ENCODE data around the gene NTRK1. TPM values are rescaled to one million over a fixed set of nuclear protein-coding genes. Genes with fewer than 3 reads are reported as not detected.

The NTRK1 gene
- total RNA-seq, 4 donors from 2014 or later: 0.20 to 2.6 (median 0.64) TPM; not detected in 1

DNA sequence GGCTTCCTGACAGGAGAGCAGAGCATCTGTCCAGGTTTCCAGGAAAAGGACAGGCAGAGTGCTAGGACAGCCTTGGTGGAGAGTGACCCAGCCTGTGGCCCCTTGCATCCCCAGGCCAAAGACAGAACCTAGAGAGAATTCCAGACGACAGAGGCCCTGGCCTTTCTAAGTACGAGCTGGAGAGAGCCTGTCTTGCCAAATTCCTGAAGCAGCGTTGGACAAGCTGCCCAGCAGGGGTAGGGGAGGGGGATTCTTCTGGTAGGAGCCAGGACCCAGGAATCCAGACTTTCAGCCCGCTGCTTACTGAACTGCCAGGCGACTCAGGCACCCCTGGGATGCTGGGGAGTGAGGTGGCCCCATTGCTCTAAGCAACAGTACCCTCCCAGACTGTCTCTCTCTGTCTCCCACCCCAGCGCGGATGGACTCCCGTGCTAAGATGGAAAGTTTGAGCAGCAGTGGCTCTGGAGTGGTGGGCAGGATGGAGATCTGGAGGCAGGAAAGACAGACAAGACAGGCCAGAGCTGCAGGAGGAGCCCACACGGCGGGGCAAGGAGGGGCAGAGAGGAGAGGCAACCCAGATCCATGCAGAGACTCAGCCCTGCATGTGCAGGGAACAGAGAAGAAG is 24.0 kb downstream of the NTRK1 start:
- in situ Hi-C loops (cut with MboI; ENCODE audit: low pct_ligation_motif_present in 1 of 4, low pct_unique_long_range_greater_than_20kb in 1 of 4, low sequenced_read_pairs in 3 of 4) (no loop called here), intact Hi-C loops (cut with DNase I; ENCODE audit: low total_unique reads) (no loop called here)
- no peak overlapping the region for H3K27ac ChIP-seq

GRCh38 chr1:156885314-156885713 is 24.6 kb downstream of the NTRK1 start:
- Histone ChIP-seq H3K4me3 (no peak overlapping the region), H3K27ac (no peak overlapping the region), H3K9me3 (no peaks in the 10 kb centered on the region), H3K27me3 (peaks cover 44% of the 10 kb centered on the region), H3K36me3 (no peaks in the 10 kb centered on the region), H3K4me1 (no peaks in the 10 kb centered on the region)
- TF ChIP-seq, protein P1, sequence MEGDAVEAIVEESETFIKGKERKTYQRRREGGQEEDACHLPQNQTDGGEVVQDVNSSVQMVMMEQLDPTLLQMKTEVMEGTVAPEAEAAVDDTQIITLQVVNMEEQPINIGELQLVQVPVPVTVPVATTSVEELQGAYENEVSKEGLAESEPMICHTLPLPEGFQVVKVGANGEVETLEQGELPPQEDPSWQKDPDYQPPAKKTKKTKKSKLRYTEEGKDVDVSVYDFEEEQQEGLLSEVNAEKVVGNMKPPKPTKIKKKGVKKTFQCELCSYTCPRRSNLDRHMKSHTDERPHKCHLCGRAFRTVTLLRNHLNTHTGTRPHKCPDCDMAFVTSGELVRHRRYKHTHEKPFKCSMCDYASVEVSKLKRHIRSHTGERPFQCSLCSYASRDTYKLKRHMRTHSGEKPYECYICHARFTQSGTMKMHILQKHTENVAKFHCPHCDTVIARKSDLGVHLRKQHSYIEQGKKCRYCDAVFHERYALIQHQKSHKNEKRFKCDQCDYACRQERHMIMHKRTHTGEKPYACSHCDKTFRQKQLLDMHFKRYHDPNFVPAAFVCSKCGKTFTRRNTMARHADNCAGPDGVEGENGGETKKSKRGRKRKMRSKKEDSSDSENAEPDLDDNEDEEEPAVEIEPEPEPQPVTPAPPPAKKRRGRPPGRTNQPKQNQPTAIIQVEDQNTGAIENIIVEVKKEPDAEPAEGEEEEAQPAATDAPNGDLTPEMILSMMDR (IDR thresholded peaks at IDR 0.05): no peak
- TF ChIP-seq POLR2AphosphoS5 (IDR thresholded peaks at IDR 0.05) (no peak), EP300 (IDR thresholded peaks at IDR 0.05; ENCODE audit: low read depth) (no peak), POLR2A (IDR thresholded peaks at IDR 0.05) (no peak)
- WGBS, 2 donors (ENCODE audit: low coverage in 1 of 2): 38% methylated on average over 1 of the region's 1 CpG; no CpG with 5 or more reads in 1 of the 2 donors
- intact Hi-C loops (cut with DNase I; ENCODE audit: low total_unique reads) (no loop called here), in situ Hi-C loops (cut with MboI; ENCODE audit: low pct_ligation_motif_present in 1 of 4, low pct_unique_long_range_greater_than_20kb in 1 of 4, low sequenced_read_pairs in 3 of 4) (no loop called here)
- DNase-seq: no peak

More for the DNA sequence above, 24.0 kb downstream of the NTRK1 start:
- Histone ChIP-seq H3K4me3 (no peak overlapping the region), H3K27me3 (peaks cover 50% of the 10 kb centered on the region), H3K36me3 (no peaks in the 10 kb centered on the region), H3K4me1 (no peaks in the 10 kb centered on the region), H3K9me3 (no peaks in the 10 kb centered on the region)
- 70% methylated on average over 10 of the region's 10 CpGs; no CpG with 5 or more reads in 1 of the 2 donors for WGBS, 2 donors (ENCODE audit: low coverage in 1 of 2)
- TF ChIP-seq POLR2AphosphoS5 (IDR thresholded peaks at IDR 0.05): no peak
- no peak for TF ChIP-seq POLR2A (IDR thresholded peaks at IDR 0.05)
- no peak for TF ChIP-seq EP300 (IDR thresholded peaks at IDR 0.05; ENCODE audit: low read depth)
- TF ChIP-seq, protein P1 (IDR thresholded peaks at IDR 0.05): no peak
- no peak for DNase-seq

GRCh38 chr1:156885880-156886355 is 25.3 kb downstream of the NTRK1 start:
- no peak for DNase-seq
- Histone ChIP-seq H3K27ac (no peak overlapping the region), H3K27me3 (peaks cover 38% of the 10 kb centered on the region), H3K4me3 (no peak overlapping the region), H3K9me3 (no peaks in the 10 kb centered on the region), H3K4me1 (no peaks in the 10 kb centered on the region), H3K36me3 (no peaks in the 10 kb centered on the region)
- in situ Hi-C loops (cut with MboI; ENCODE audit: low pct_ligation_motif_present in 1 of 4, low pct_unique_long_range_greater_than_20kb in 1 of 4, low sequenced_read_pairs in 3 of 4) (no loop called here), intact Hi-C loops (cut with DNase I; ENCODE audit: low total_unique reads) (no loop called here)
- no peak for TF ChIP-seq EP300 (IDR thresholded peaks at IDR 0.05; ENCODE audit: low read depth)
- TF ChIP-seq POLR2A (IDR thresholded peaks at IDR 0.05): no peak
- no peak for TF ChIP-seq POLR2AphosphoS5 (IDR thresholded peaks at IDR 0.05)
- TF ChIP-seq, protein P1 (IDR thresholded peaks at IDR 0.05): no peak
- WGBS, 2 donors (ENCODE audit: low coverage in 1 of 2): 57 to 60% methylated on average over 1 to 12 of the region's 13 CpGs

- no peaks in the 10 kb centered on the region for H3K9me3 ChIP-seq
- 17 to 44% methylated on average over 1 to 6 of the region's 6 CpGs for WGBS, 2 donors (ENCODE audit: low coverage in 1 of 2)
- no peak for TF ChIP-seq POLR2A (IDR thresholded peaks at IDR 0.05)
- TF ChIP-seq POLR2AphosphoS5 (IDR thresholded peaks at IDR 0.05): no peak
- TF ChIP-seq EP300 (IDR thresholded peaks at IDR 0.05; ENCODE audit: low read depth): no peak
- TF ChIP-seq, protein P1 (IDR thresholded peaks at IDR 0.05): no peak
- H3K4me1 ChIP-seq: no peaks in the 10 kb centered on the region
- peaks cover 37% of the 10 kb centered on the region for H3K27me3 ChIP-seq
- DNase-seq: no peak
- no peak overlapping the region for H3K27ac ChIP-seq
- H3K36me3 ChIP-seq: no peaks in the 10 kb centered on the region
- H3K4me3 ChIP-seq: no peak overlapping the region
- in situ Hi-C loops (cut with MboI; ENCODE audit: low pct_ligation_motif_present in 1 of 4, low pct_unique_long_range_greater_than_20kb in 1 of 4, low sequenced_read_pairs in 3 of 4): no loop called here
- intact Hi-C loops (cut with DNase I; ENCODE audit: low total_unique reads): no loop called here
Observed at GRCh38 chr1:156886583-156887281, 26.1 kb downstream of the NTRK1 start.

Measured in transverse colon (tissue), 4 donors.